GM12865 (cell line): ENCODE data around the gene PRODH.
A peak's percentile ranks its signal among the peaks of the same experiment; 100 is the strongest.
"Not testable (repeated sequence)": the region's sequence is repeated elsewhere in the genome, so short reads cannot be mapped to it uniquely, and the experiment has no call there.

Experiments used
- DNase-seq: peaks from one replicate; pipeline ENCODE4 v3.0.0; 2010; ENCODE audit warnings: low read depth
- H3K4me3 ChIP-seq: 2 replicates; pipeline ENCODE4 v1.5.1; 2011; ENCODE audit warnings: mild to moderate bottlenecking, low read depth, low read length, control low read depth
- CTCF ChIP-seq: IDR thresholded peaks from 2 replicates; pipeline ENCODE4 v1.5.1; 2011; ENCODE audit warnings: low read length, control low read depth, low read depth, inconsistent platforms; ENCODE audit not compliant: insufficient read depth; ENCODE audit errors: missing control alignments

Gene PRODH

DNA sequence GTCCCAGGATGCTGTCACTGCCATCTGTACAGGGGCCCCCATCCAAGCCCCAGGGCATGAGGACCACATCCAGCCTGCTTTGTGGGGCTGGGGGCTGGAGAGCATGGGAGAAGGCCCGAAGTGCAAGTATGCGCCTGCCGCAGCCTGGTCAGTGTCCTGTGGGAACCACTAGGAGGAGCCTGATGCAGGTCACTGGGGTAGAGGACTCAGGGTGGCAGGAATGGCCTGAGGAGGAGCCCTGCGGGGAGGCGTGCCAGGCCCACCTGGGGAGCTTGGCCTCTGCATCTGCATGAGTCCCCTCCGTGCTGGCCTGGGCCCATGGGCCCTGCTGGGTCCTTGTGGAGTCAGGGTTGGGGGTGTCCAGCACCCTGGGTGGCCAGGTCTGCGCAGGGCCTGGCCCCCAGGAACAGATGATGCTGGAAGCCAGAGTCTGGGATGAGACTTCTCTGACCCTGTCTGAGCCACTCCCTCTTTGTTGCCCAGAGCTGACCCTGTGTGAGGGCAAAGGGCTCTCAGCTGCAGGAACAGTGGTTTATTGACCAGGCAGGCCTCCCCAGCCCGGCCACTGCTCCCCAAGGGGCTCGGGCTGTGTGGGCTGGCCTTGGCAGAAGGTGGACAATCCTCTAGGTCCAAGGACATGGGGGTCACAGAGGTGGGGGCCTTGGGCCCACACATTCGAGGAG lies 23.7 kb downstream of the PRODH start:
- H3K4me3 ChIP-seq, DNase-seq: not testable (repeated sequence)

DNA sequence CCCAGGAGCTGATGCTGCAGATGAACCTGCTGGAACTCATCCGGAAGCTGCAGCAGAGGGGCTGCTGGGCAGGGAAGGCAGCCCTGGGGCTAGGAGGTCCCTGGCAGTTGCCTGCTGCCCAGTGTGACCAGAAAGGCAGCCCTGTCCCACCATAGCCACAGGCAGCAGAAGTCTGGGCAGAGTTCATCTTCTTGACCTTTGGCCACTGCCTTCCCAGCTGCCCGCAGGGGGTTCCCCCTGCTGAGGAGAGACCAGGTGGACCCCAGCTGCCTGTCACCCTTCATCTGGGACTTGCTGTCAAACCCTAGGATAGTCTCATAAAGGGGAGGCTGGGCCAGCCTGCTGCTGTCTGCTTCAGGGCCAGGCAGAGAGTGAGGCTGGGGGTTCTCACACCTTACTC lies 24.6 kb downstream of the PRODH start:
- DNase-seq, H3K4me3 ChIP-seq: not testable (repeated sequence)

- H3K4me3 ChIP-seq: no peak overlapping the region
- no peak for DNase-seq
- TF ChIP-seq CTCF: no peak
Measured at GRCh38 chr22:18909556-18909955, 26.5 kb downstream of the PRODH start.

- TF ChIP-seq CTCF: no peak
- H3K4me3 ChIP-seq: no peak overlapping the region
- no peak for DNase-seq
Measured at GRCh38 chr22:18906896-18907295, 29.2 kb downstream of the PRODH start.

GRCh38 chr22:18906410-18906745 lies 29.7 kb downstream of the PRODH start:
- not testable (repeated sequence) for DNase-seq, H3K4me3 ChIP-seq

- TF ChIP-seq CTCF: no peak
- no peak for DNase-seq
Measured at GRCh38 chr22:18905540-18906409, 30.3 kb downstream of the PRODH start, which contains the start of gene DGCR6. DGCR6 (plus strand) TSS chr22:18906320; CDS start chr22:18906375, 55 bp downstream.

GRCh38 chr22:18896037-18896657 lies 39.9 kb downstream of the PRODH start:
- H3K4me3 ChIP-seq, DNase-seq: not testable (repeated sequence)

More at GRCh38 chr22:18905540-18906409, 30.3 kb downstream of the PRODH start, which contains the start of gene DGCR6:
- no peak within 1 kb of the TSS for H3K4me3 ChIP-seq

DNA sequence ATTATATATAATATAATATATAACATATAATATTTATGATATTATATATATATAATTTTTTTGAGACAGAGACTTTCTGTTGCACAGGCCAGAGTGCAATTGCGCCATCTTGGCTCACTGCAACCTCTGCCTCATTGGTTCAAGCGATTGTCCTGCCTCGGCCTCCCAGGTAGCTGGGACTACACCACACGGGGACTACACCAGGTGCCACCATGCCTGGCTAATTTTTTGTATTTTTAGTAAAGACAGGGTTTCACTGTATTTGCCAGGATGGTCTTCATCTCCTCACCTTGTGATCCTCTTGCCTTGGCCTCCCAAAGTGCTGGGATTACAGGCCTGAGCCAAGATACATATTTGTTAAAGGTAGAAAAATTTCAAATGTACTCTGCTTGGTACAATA lies 42.3 kb downstream of the PRODH start:
- not testable (repeated sequence) for H3K4me3 ChIP-seq, DNase-seq

GRCh38 chr22:18890510-18891192 lies 45.4 kb downstream of the PRODH start:
- not testable (repeated sequence) for DNase-seq, H3K4me3 ChIP-seq

GRCh38 chr22:18888115-18888514 lies 48.0 kb downstream of the PRODH start:
- H3K4me3 ChIP-seq: no peak overlapping the region
- no peak for TF ChIP-seq CTCF
- no peak for DNase-seq

DNA sequence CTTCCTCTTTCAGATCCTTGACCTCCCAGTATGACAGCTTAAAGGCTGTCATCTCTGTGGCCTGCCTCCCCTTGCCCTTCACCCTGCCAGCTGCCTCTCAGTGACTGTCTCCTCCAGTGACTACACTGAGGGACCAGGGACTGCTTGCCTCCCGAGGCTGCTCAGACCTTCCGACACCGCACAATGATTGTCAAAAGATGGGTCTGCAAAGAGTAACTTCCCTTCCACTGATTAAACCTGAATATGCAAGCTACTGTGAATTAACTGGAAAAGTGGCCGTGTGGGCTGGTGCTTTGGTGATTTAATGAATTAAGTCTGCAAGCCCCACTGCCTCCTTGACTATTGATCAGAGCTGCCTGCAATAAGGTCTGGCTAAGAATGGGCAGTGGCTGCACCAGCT lies 51.6 kb downstream of the PRODH start:
- not testable (repeated sequence) for DNase-seq, H3K4me3 ChIP-seq

DNA sequence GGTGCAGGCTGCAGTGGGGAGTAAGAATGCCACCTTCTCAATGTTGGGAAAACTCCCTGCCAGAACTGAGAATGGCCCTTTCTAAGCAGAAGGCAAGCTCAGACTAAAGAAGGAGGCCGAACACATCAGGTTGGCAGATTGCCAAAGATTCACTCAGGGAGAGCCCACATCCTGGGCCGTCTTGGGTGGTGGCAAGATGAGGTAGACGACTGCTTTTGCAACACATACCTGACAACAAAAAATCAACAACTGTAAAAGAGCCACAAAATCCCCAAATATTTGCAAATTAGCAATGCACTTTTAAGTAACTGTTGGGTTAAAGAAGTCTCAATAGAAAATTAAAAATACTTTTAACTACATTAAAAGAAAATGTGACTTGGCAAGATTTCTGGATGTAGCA lies 54.8 kb downstream of the PRODH start:
- H3K4me3 ChIP-seq: not testable (repeated sequence)
- DNase-seq: peak; percentile 11
